ENCODE measurements around the gene P2RX1. TPM values are rescaled to one million over a fixed set of nuclear protein-coding genes. Genes with fewer than 3 reads are reported as not detected.

P2RX1 gene
- total and polyA plus RNA-seq, 12 donors: 0.27 to 2.6 (median 0.49) TPM

DNA sequence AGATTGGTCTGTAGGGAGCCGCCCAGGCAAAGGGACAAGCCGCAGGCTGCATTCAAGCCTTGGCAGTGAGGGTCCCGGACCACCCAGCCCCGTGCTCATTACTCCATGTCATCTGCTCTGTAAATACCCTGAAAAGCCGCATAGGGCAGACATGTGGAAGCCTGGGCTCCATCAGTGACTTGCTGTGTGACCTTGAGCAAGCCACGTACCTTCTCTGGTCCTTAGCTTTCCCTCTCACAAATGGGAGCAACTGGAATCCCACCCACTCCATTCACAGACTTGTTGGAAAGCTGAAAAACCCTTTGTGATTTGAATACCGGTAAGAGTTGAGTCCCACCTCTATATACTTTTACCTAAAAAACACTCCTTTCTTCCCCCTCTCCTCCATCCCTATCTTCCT is 35.3 kb downstream of the P2RX1 start:
- ATAC-seq: no peak
- no peak overlapping the region for H3K4me3 ChIP-seq
- DNase-seq: no peak
- H3K36me3 ChIP-seq: peaks cover 0 to 65% (median 6%) of the 10 kb centered on the region in 9 donors
- WGBS, 2 donors: 93 to 94% methylated on average over 7 of the region's 7 CpGs
- no peaks in the 10 kb centered on the region for H3K27me3 ChIP-seq
- H3K9me3 ChIP-seq: no peaks in the 10 kb centered on the region
- peaks cover 3 to 33% (median 12%) of the 10 kb centered on the region in 9 donors for H3K4me1 ChIP-seq
- intact Hi-C loops (cut with DNase I): no loop called here
- H3K27ac ChIP-seq: no peak overlapping the region
- TF ChIP-seq, protein P1, sequence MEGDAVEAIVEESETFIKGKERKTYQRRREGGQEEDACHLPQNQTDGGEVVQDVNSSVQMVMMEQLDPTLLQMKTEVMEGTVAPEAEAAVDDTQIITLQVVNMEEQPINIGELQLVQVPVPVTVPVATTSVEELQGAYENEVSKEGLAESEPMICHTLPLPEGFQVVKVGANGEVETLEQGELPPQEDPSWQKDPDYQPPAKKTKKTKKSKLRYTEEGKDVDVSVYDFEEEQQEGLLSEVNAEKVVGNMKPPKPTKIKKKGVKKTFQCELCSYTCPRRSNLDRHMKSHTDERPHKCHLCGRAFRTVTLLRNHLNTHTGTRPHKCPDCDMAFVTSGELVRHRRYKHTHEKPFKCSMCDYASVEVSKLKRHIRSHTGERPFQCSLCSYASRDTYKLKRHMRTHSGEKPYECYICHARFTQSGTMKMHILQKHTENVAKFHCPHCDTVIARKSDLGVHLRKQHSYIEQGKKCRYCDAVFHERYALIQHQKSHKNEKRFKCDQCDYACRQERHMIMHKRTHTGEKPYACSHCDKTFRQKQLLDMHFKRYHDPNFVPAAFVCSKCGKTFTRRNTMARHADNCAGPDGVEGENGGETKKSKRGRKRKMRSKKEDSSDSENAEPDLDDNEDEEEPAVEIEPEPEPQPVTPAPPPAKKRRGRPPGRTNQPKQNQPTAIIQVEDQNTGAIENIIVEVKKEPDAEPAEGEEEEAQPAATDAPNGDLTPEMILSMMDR (IDR thresholded peaks at IDR 0.05): no peak

DNA sequence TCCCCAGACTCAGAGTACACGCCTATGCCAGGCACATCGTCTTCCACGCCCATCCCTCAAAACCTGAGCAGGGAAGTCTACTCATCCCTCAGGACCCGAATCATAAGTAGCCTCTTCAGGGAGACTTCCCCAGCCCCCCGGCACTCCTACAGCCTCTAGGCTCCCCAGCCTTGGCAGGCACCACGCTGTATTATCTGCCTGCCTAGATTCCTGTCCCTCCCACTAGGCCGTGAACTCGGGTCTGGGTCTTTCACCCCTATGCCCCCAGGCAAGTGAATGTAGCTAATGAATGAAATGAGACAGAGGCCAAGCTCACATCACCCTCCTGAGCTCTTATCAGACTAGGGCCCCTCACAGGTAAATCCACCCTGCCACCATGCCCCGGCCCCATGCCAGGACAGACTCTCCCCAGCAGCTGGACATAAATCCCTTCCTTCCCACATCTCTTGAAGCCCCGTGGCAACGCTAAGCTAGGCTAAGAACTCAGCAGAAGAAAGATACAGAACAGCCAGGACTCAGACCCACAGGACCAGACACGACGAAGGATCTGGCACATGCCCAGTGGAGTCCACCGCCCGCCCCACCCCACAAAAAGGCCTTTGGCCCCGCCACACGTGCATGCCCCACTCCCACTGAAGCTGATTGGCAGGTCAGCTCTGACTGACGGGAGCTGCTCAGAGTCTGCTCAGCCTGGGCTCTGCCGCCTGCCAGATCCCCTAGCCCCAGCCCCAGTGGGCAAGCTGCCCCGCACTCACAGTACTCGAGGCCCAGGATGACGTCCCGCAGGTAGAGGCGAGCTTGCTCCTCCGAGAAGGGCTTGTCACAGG is 36.5 kb downstream of the P2RX1 start:
- WGBS, 2 donors: 69% methylated on average over 25 of the region's 25 CpGs
- intact Hi-C loops (cut with DNase I): no loop called here
- Histone ChIP-seq H3K4me3 (no peak overlapping the region), H3K27ac (peak overlapping the region in 3 of 10 donors; percentile 12 to 41 (median 26)), H3K27me3 (no peaks in the 10 kb centered on the region), H3K36me3 (peaks cover 0 to 71% (median 6%) of the 10 kb centered on the region in 9 donors), H3K9me3 (no peaks in the 10 kb centered on the region), H3K4me1 (peaks cover 3 to 22% (median 9%) of the 10 kb centered on the region in 9 donors)
- TF ChIP-seq, protein P1 (IDR thresholded peaks at IDR 0.05): no peak
- no peak for DNase-seq
- ATAC-seq: peak in 6 of 8 donors; percentile 8 to 45 (median 29)

DNA sequence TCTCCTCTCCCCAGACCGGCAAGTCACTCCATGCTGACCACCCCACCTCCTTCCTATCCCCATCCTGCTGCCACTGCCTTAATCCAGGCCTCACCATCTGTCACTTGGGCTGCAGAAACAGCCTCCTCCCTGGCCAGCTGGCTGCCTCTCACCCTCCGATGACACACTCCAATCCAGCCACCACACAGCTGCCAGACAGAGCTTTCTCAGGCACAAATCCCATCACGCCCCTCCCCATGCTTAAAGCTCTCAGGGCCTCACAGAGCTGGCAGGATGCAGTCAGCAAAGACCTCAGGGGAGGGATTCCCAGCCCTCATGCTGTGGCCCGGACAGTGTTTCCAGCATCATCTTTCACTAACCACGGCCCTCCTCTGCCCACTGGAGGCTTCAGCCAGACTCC is 37.1 kb downstream of the P2RX1 start:
- H3K4me3 ChIP-seq: no peak overlapping the region
- peak; percentile 37 to 44 for DNase-seq
- peaks cover 3 to 22% (median 9%) of the 10 kb centered on the region in 9 donors for H3K4me1 ChIP-seq
- H3K27me3 ChIP-seq: no peaks in the 10 kb centered on the region
- H3K9me3 ChIP-seq: no peaks in the 10 kb centered on the region
- TF ChIP-seq, protein P1 (IDR thresholded peaks at IDR 0.05): no peak
- intact Hi-C loops (cut with DNase I): no loop called here
- WGBS, 2 donors: 39 to 46% methylated on average over 5 of the region's 5 CpGs
- peak overlapping the region in 2 of 10 donors; percentile 12 to 41 for H3K27ac ChIP-seq
- peaks cover 0 to 69% (median 2%) of the 10 kb centered on the region in 9 donors for H3K36me3 ChIP-seq
- ATAC-seq: peak; percentile 45 to 73 (median 64)

DNA sequence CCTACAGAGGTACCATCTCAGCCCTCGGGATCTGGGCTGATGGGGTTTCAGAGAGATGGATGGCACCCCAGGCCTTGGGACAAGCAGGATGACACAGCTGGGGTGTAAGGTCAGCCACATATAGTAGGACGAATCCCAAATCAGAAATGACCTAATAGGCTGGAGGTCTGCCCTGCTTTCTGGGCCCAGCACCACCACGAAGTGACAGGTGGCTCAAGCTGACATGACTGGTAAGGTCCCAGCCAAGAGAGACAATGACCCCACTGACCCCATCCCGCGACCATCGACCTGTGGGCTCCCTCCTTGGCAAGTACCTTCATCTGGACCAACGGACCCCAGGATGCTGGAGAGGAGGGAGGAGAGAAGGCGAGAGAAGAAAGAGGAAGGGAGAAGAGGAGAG is 39.0 kb downstream of the P2RX1 start:
- Histone ChIP-seq H3K4me1 (peaks cover 3 to 22% (median 9%) of the 10 kb centered on the region in 9 donors), H3K4me3 (no peak overlapping the region), H3K27ac (no peak overlapping the region), H3K36me3 (peaks cover 0 to 69% (median 0%) of the 10 kb centered on the region in 9 donors), H3K9me3 (no peaks in the 10 kb centered on the region), H3K27me3 (no peaks in the 10 kb centered on the region)
- ATAC-seq (peak in 4 of 8 donors; percentile 12 to 58 (median 48)), DNase-seq (no peak)
- intact Hi-C loops (cut with DNase I): no loop called here
- TF ChIP-seq, protein P1 (IDR thresholded peaks at IDR 0.05): no peak
- WGBS, 2 donors: 61 to 83% methylated on average over 8 of the region's 8 CpGs
